HG02870 (cell line): ENCODE data around the gene SPRR2B.
"Not testable (repeated sequence)": the region's sequence is repeated elsewhere in the genome, so short reads cannot be mapped to it uniquely, and the experiment has no call there.

Experiments
- ATAC-seq: cut with Tn5 transposase; IDR thresholded peaks from one replicate; pipeline ENCODE4 v1.9.1; 2021; ENCODE audit warnings: mild to moderate bottlenecking, moderate library complexity; ENCODE audit not compliant: unreplicated experiment

Gene SPRR2B

GRCh38 chr1:153071511-153071910, at the start of gene SPRR2B:
SPRR2B (minus strand) TSS chr1:153071611; CDS start chr1:153070839, 772 bp downstream.
- no peak for ATAC-seq

GRCh38 chr1:153120945-153121344, 49.5 kb upstream of the SPRR2B start:
- no peak for ATAC-seq

- ATAC-seq, result no peak
Measured at GRCh38 chr1:153119491-153119971, 48.1 kb upstream of the SPRR2B start.

- not testable (repeated sequence) for ATAC-seq
Measured at GRCh38 chr1:153115264-153115663, 43.9 kb upstream of the SPRR2B start.

GRCh38 chr1:153113416-153113815, 42.0 kb upstream of the SPRR2B start, which contains the start of gene SPRR2F:
SPRR2F (minus strand) TSS chr1:153113516; CDS start chr1:153112733, 783 bp downstream.
- ATAC-seq, result no peak

- not testable (repeated sequence) for ATAC-seq
Measured at GRCh38 chr1:153112454-153112853, 41.0 kb upstream of the SPRR2B start.

- no peak for ATAC-seq
Measured at GRCh38 chr1:153100245-153100644, 28.8 kb upstream of the SPRR2B start.

GRCh38 chr1:153099461-153100045, 28.1 kb upstream of the SPRR2B start:
- no peak for ATAC-seq

- no peak for ATAC-seq
Measured at GRCh38 chr1:153095764-153096163, 24.4 kb upstream of the SPRR2B start.

GRCh38 chr1:153094426-153094825, 23.0 kb upstream of the SPRR2B start, which contains the start of gene SPRR2E:
SPRR2E (minus strand) TSS chr1:153094526; CDS start chr1:153093751, 775 bp downstream.
- ATAC-seq, result no peak

GRCh38 chr1:153087652-153088051, 16.2 kb upstream of the SPRR2B start:
- ATAC-seq, result no peak

GRCh38 chr1:153081736-153082135, 10.3 kb upstream of the SPRR2B start:
- no peak for ATAC-seq

- no peak for ATAC-seq
Measured at GRCh38 chr1:153072806-153073726, 1.7 kb upstream of the SPRR2B start.

- ATAC-seq, result no peak
Measured at GRCh38 chr1:153070243-153070642, 1.2 kb downstream of the SPRR2B start.

GRCh38 chr1:153058826-153059784, 12.3 kb downstream of the SPRR2B start:
- ATAC-seq, result no peak

- no peak for ATAC-seq
Measured at GRCh38 chr1:153058154-153058553, 13.3 kb downstream of the SPRR2B start.

- no peak for ATAC-seq
Measured at GRCh38 chr1:153057375-153057774, 14.0 kb downstream of the SPRR2B start, which contains the start of gene SPRR2A. SPRR2A (minus strand) TSS chr1:153057512; CDS start chr1:153056735, 777 bp downstream.

GRCh38 chr1:153056111-153056510, 15.3 kb downstream of the SPRR2B start:
- ATAC-seq, result not testable (repeated sequence)

- ATAC-seq, result no peak
Measured at GRCh38 chr1:153049211-153049610, 22.2 kb downstream of the SPRR2B start.

- no peak for ATAC-seq
Measured at GRCh38 chr1:153040950-153041631, 30.3 kb downstream of the SPRR2B start, which contains the start of gene SPRR2D. SPRR2D (minus strand) TSS chr1:153041120; CDS start chr1:153040346, 774 bp downstream.
